Skin of body (tissue), 2 donors: ENCODE measurements around the gene RNU6-8. TPM values are rescaled to one million over a fixed set of nuclear protein-coding genes. Genes with fewer than 3 reads are reported as not detected.

Experiments
- DNase-seq: peaks from one replicate; lab custom pipeline; 2025; lab: John Stamatoyannopoulos, UW
- total RNA-seq: library from RNA; depleted of rRNA; stranded (reverse); fragments of >200 nt; gene quantifications from one replicate; pipeline ENCODE4 v1.2.3, GENCODE V29; 2014

RNU6-8 gene
- not detected for total RNA-seq

DNA sequence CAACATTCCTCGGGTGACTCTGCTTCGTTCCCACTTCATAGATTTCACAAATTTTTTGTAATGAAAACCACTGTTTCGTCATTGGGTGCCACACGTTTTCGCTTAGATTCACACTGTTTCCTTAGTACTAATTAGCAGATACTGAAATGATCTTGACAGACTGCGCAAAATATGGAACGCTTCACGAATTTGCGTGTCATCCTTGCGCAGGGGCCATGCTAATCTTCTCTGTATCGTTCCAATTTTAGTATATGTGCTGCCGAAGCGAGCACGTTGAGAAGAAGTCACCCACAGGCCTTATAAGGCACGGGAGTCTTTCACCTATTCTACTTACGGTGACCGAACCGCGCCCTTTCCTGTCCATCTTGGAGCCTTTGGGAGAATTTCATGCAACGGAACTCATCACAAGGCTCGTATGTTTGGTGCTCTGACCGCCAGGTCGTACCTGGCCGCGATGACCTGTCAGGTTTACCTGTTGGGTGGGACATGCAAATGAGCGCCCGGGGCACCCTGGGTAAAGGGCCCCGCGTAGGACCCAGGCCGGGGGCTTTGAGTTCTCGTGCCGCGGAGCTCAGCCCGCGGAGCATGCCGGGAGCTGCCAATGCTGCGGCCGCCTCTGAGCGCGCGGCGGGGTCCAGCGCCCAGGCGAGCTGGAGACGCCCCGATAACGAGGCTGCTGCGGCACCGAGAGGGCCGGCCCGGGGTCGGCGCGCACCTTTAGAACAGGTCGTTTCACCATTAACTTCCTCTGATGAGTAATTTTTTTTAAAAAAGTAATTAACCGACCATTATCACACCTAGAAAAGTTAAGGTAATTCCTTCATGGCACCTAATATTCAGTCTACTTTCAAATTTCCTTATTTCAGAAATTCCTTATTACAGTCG is at the start of gene RNU6-8:
Gene RNU6-8, minus strand, starts transcription at position 272 of the 885 bp plus-strand sequence.
- peak; percentile 90 for DNase-seq

DNA sequence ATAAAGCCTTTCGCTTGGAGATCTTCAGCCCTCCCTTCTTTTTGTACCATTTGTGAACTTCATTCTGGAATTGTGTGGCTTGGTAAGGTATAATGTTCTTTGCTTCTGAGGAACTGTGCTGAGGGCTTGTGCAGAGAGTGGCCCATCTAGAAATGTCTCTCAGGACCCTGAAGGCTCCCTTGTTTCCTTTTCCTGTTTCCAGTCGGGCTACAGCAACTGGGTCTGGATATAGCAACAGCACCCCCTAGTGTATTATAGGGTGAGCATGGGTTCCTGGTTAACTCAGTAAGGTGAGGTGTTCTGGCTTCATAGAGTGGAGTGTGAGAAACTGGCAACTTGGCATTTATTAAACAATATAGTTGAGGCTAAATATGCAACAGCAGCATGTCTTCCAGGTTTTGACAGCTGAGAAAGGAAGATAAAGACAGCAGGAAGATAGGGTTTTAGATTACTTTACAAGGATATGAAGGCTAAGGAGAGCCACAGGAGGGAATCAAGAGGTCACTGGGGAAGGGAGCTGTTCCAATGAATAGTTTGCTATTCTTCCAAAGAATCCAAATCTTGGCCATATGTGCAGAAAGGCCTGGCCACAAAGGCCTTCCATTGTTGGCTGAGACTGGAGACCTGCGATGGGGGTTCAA is 49.1 kb upstream of the RNU6-8 start:
- DNase-seq: peak; percentile 63

DNA sequence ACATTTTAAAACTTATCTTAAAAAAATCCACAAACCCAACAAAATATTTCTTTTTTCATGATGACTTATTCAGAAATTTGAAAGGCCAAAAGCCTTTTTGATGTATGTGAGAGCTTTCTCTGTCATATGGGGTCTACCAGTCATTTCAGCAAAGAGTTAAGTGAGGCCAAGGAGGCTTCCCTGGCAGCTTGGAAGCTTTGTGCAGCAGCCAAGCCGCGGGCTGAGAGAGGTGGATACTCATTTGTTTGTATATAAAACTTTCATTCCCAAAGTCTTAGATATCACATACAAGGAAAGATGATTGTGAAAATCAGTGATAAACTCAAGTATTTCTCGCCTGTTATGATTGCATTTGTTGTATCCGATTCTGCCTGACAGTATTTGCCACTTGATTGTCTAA is 48.5 kb upstream of the RNU6-8 start:
- no peak for DNase-seq

DNA sequence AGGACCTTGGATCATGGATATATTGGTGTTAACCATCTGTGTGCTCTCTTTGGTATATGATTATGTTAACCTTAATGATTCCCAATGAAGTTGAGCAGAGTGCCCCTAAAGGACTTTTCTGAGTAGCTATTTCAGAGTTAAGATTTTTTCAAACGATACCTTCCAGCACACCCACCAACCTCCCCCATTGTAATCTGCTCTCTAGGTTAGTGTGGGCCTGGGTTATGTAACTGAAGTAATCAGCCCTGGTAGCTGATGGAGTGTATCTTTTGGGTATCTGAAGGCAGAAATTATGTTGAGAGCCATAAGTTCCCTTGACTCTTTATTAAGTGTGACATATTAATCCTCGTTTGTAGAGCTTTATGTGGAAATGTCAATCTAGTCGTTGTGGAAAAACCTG is 47.6 kb upstream of the RNU6-8 start:
- no peak for DNase-seq

DNA sequence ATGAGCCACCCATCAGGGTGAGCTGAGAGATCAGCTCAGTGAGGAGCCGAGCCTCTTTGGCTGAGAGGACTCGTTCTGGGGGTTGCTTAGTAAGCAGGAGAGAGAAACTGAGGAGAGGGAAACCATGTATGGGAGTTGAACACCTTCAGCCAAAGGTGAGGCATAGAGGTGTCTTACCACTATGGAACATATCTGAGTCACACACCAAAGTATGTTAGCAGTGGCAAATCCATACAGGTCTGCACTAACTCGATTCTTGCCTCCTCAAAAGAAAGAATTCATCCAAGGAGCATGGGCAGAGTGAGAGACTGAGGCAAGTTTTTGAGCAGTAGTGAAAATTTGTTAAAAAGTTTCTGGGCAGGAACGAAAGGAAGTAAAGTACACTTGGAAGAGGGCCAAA is 46.7 kb upstream of the RNU6-8 start:
- no peak for DNase-seq

DNA sequence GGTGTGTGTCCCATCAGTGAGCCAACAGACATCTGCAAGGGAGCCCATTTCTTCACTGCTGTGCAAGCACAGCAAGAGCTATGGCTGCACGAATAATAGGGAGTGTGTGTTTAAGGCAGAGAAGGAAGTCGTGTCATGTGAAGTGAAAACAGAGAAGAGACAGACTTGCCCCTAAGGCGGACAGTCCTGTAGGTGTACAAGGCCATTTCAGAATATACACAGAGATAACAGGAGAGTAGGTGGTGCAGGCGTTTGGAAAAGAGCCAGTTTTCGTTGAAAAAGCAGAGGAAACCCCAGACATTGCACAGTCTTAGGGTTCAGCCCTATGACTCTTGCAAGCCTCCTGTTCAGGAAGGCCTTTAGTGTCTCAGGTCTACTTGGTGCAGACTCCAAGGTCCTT is 46.3 kb upstream of the RNU6-8 start:
- DNase-seq: no peak

DNA sequence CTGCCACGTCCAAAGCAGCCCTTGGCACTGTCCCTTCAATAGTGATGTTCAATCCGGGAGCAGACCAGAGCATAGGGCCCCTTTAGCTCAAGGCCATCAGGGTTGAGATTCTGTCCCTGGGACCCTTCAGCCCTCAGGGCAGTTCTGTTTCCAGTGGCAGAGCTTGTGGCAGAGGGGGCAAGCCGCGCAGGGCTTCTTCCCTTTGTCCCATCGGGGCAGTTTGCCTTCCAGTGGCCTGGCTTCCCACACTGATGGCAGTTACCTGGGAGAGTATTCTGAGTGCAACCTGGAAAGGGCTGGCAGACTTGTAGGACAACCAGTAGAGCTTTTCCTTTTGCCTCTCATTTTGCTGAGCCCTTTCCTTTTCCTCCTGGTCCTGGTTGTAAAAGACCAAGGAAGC is 43.7 kb upstream of the RNU6-8 start:
- DNase-seq: no peak

DNA sequence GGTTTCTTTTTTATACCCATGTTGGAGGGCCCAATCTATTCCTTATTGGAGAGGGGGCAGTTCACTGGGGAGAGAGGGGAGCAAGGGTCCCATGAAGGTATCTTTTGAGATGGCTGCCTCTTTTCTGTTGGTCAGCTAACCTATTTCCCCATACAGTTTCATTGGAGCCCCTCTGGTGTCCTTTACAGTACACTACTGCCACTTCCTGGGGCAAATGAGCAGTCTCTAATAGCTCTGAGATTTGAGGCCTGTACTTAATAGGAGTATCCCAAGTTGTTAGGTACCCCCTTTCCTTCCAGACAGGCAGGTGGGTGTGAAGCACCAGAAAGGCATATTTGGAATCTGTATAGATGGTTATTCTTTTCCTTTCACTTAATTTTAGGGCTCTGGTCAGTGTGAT is 41.3 kb upstream of the RNU6-8 start:
- no peak for DNase-seq

DNA sequence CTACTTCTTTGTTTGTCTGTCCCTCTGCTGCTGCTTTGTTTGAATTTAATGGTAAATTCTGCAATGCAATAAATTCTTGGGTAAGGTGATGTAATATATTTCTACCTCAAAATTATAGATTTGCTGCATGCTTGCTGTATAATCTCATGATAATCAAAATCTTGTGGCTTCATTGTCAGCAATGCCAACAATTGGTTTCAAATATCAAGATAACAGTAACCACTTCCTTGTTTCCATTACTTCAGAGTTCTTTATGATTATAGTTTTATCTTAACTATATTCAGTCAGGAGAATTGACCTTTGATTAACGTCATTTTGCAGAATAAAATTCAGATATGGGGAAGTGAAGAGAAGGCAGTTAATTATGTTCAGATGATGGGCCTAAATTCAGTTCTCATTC is 30.2 kb upstream of the RNU6-8 start:
- DNase-seq: no peak

DNA sequence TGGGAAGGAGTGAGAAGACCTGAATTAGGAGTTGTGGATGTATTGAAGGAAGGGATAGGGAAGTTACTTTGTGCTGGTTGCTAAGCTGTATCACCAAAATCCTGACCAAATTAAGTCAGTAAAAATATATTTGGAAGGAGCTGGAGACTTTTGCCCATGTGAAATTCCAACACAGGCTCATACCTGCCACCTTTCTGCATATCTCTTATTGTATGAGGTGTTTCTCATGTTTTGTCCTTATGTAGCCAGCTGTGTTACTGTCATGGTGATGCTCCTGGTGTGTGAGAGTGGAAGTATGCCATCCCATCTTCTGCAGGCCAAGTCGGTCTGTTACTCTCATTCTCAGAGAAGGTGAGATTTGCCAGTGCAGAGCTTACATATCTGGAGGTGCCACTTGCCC is 29.4 kb upstream of the RNU6-8 start:
- no peak for DNase-seq

DNA sequence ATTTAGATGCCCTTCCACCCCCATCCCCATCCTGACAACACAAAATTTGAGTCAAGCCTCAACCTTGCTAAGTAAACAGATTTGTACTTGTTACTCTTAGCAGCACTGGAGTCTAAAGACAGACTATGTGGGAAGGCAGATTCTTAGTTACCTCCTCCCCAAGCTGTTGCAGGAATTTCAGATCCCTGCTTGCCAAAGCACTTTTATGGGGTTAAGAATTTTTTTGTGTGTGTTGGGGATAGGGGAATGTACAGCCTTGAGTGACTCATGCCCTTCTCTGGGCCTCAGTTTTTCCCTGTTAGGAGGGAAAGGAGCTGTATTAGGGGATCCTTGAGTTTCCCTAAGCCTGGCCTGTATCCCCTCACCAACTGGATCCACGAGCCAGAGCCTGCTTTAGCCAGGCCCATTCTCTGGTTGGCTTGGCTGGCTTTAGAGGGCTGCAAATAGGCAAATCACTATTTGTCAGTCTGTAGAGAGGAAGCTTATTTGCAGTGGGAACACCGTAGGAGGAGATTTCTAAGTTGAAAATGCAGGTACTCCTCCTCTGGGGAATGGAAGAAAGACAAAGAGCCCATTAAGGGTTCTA is 27.7 kb upstream of the RNU6-8 start:
- no peak for DNase-seq

DNA sequence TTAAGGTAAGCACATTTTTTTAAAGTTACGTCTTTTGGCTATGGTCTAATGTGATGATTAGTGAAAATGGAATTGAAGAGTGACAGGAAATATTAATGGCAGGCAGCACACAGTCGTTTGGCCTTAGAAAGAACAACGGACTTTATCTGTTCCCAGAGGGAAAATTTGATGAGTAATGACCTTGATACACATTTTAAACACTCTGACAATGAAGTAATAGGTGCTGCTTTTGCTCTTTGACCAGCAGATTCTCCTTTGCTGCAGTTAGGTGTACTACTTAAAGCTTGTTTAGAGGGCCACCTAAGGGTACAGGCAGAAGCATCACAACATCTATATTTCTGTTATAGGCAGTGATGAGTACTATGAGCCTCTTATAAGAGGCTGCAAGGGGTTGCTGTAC is 27.1 kb upstream of the RNU6-8 start:
- DNase-seq: no peak

DNA sequence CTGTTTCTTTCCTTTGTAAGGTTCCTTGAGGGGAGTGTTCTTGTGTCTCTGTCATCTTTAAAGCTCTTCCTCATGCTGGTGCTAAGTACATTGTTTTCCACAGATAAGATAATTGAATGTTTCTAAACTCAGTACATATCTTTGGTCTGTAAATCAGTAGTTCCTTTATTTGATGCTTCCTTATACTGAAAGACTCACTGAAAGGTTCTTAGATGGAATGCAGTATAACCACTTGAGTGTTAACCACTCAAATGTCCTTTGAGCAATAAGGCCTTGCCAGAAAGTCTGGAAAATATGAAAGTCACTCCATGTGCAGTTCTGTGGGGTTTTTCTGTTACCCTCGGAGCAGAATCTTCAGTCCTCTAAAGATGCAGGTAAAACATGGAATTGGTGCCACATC is 23.0 kb upstream of the RNU6-8 start:
- no peak for DNase-seq

DNA sequence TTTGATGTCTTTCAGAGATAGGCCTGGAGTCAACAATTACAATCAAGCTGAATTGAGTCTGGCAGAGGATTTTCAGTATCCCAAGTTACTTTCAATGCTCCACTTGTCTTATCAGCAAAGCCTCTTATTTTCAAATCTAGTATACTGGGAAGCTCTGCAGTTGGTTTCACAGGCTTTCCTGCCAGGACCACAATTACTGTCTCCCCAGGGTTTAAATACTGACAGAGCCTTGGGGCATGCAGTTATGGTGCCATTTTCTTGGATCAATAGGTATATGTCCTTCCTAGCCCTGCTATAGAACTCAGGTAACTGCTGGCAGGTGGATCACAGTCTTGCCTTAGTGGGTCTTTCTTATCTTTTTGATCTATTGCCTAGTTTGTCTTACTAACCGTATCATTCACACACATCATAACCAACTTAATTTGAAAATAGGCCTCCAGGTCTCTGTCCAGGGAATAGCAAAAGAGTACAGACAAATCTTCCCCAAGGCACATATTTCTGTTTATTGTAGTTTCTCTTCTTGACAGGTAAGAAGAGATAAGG is 22.4 kb upstream of the RNU6-8 start:
- no peak for DNase-seq

DNA sequence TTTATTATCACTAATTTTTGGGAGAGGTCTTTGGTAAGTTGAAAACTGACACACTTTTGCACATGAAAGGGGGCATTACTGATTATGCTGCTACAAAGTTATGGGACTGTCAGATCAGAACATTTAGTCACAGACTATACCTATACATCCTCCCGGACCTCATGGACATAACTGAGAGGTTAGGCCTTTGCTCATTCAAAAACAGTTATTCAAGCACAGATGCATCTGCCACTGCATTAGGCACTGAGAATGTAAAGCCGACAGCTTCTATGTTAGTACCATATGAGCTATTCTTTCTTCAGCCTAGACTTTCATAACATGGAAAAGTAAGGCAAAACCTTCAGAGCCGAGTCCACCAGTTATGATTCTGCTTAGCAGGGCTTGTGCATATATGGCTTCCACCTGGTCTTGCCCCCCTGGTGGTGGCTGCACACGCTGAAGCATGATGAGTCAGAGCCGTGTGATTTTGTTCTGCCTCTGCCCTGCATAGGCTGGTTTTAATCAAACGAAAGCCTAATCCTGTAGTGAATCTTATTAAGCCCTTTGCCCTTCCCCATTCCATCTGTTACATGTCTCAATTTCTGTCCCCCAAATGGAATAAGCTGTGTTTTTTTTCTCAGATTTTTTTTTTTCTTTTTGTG is 21.8 kb upstream of the RNU6-8 start:
- no peak for DNase-seq

DNA sequence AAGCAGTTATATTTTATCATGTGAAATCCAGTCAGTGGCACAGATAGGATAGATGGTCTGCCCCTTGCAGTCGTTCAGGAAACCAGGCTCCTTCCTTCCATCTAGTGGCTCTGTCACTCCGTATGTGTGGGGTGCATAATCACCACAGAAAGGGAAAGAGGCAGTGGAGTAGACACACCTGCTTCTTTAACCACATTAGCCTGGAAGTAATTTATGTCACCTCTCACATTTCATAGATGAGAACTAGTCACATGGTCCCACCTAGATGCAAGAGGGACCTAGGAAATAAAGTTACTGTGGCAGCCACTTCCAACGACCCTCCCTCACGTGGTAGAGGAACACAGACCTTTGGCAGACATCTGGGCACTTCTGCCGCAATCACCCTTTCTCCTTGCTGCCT is 14.2 kb upstream of the RNU6-8 start:
- no peak for DNase-seq

DNA sequence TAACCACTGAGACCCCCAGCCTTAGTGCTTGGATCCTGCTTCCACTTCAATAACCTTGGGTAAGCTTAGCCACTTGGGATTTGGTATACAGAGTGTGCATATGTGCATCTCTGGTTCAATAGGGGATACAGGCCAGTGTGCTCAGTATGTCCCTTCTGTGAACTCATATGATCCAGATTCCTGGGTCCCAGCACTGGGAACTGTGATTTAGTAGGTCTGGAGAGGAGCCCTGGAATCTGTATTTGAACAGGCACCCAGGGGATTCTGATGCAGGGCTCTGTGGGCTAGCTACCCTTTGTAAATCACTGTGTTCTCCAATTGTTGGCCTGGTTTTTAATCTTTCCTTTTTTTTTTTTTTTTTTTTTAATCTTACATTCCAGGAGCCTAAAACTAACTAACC is 9.8 kb upstream of the RNU6-8 start:
- DNase-seq: no peak

DNA sequence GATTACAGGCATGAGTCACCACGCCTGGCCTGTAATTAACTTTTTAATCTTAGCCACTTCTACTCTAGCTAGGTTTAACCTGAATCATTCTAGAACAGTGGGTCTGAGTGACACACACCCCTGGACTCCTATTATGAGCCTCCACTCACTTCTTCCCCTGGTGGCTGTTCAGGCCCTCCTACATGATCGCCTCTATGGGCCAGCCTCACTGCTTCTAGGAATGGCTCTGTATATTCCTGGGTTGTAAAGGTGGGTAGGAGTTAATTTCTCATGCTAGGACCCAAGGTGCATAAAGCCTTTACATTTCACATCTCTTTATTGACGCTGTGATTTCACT is 8.0 kb upstream of the RNU6-8 start:
- DNase-seq: no peak

DNA sequence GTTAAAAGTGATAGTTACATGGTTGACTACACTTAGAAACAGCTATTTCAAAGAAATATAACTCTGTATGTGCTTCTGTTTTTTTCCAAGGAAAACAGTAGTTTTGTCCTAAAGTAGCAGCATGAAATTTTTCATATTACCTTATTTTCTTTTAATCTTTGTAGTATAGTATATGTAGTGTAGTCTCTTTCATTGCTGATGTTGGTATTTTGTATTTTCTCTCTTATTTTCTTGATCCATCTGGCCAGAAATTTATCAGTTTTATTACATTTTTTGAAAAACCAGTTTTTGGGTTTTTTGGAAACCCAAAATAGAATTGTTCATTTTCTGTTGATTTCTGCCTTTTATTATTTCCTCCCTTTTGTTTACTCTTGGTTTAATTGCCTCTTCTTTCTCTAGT is 6.4 kb upstream of the RNU6-8 start:
- no peak for DNase-seq

DNA sequence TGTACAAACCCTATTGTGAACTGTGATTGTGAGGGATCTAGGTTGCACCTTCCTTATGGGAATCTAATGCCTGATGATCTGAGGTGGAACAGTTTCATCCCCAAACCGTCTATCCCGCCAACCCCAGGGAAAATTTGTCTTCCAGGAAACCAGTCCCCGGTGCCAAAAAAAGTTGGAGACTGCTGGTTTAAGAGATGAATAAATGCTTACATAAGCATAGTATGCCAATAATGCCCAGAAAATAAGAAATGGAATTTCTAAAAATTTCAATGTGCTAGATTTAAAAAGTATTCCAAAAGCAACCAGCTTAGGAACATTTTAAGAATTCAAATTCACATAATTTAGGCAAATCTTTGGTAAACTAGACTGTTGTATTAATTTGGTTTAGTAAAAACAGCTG is 5.4 kb upstream of the RNU6-8 start:
- DNase-seq: no peak

DNA sequence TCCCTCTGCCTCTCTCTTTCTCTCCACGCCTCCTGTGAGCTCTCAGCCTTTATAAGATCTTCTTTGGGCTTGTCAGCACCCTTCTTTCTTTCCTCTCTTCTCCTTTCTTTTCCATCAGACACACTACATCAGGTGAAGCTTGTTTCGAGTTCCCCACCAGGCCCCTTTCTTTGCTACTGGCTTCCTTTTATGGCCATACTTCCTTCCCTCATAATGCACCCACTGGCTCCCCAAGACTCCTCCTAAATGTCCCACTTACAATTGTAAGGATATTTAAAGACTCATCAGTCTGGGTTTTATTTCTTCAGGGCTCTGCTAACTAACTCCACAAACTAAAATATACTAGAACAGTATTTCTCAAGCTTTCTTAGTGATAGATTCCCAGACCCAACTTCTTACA is 3.5 kb upstream of the RNU6-8 start:
- no peak for DNase-seq

DNA sequence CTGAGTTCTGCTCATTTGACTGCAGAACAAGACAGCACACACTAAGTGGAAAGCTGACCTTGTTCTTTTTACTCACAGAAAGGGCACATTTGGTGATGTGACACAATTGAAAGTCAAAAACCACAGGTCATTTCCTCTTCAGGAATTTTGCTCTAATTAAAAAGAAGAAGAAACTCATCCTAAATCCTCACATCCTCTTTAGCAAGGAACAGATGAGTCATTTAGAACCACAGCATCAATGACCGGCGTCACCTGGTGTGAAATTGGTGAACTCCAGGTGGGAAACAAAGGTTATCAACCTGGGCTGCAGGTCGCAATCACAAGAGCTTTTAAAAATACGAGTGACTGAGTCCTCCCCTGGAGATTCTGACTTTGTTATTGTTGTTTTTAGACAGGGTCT is 2.9 kb upstream of the RNU6-8 start:
- no peak for DNase-seq
